Upper lobe of left lung (tissue), 4 donors: ENCODE results near the gene GMPPA.

ENCODE experiments used
- CTCF ChIP-seq, 6 experiments: fragments of 450-650 bp in 4 of 6; fragments of 200-600 bp in 2 of 6; sonication (generic) in 2 of 6; IDR thresholded peaks; one replicate each; pipeline ENCODE4 v1.5.1; 2016 to 2019; ENCODE audit warnings: antibody characterized with exemption in 6 of 6
- EP300 ChIP-seq, 4 donors: sonication (generic); formaldehyde crosslinking; IDR thresholded peaks; one replicate each; pipeline ENCODE4 v1.5.1; 2017; ENCODE audit warnings: antibody characterized with exemption in 4 of 4, control low read depth in 2 of 4
- POLR2A ChIP-seq, 4 donors: fragments of 450-650 bp; IDR thresholded peaks; one replicate each; pipeline ENCODE4 v1.5.1; 2016 to 2017; ENCODE audit warnings: antibody characterized with exemption in 4 of 4, mild to moderate bottlenecking in 2 of 4

DNA sequence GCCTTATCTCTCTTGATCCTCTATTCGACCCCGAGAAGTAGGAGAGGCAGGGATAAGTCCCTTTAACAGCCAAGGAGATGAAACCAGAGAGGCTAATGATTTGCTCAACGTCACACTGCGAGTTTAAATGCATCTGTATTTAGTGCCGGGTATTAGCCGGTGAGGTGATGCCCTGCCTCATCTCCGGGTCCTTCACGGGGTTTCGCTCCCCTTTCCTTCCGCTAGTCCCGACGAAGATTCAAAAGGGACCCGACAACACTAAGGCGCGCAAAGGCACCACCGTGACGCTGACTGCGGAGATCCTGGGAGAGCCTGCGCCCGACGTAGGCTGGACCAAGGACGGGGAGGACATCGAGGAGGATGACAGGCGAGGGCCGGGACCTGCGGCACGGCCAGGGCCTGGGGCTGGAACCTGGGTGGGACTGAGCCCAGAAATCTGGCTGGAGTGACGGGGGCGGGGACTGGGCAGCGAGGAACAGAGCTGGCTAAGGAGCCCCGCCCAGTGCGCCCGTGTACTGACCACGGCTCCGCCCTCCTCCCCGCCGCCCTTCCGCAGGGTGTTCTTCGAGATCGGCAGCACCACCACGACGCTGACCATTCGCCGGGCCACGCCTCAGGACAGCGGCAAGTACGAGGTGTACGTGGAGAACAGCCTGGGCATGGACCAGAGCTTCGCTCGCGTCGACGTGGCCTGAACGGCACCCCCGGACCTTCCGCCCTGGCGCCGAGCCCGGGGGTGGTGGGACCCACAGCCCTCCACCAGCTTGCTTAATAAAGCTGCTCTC, 1.0 kb upstream of the GMPPA start:
- no peak for TF ChIP-seq CTCF (IDR thresholded peaks at IDR 0.05)
- peak; percentile 5 to 77 (median 63) for TF ChIP-seq POLR2A (IDR thresholded peaks at IDR 0.05)
- no peak for TF ChIP-seq EP300 (IDR thresholded peaks at IDR 0.05)
